OCI-LY3 (cell line): ENCODE results near the gene CTNNBL1.
"Not testable (repeated sequence)": the region's sequence is repeated elsewhere in the genome, so short reads cannot be mapped to it uniquely, and the experiment has no call there.

Source experiments
- H2AFZ ChIP-seq: fragments of 200-600, 300-600 bp; shearing (Covaris generic); 2 replicates; pipeline ENCODE4 v1.6.0; 2014; ENCODE audit warnings: antibody characterized with exemption, low read depth, low read length
- H3K27ac ChIP-seq: fragments of 200-600, 300-600 bp; sonication (generic); 2 replicates; pipeline ENCODE4 v1.5.1; 2014; ENCODE audit warnings: mild to moderate bottlenecking, low read length, moderate library complexity, mixed read lengths
- H3K27me3 ChIP-seq: fragments of 200-600, 300-600 bp; sonication (generic); 2 replicates; pipeline ENCODE4 v1.6.1; 2014; ENCODE audit warnings: low read depth, low read length, mixed read lengths
- H3K36me3 ChIP-seq: fragments of 200-600, 300-600 bp; sonication (generic); replicated peaks from 2 replicates; pipeline ENCODE3; 2014; ENCODE audit warnings: low read depth, low read length, mixed read lengths
- H3K4me1 ChIP-seq: fragments of 300-600, 200-600 bp; sonication (generic); 2 replicates; pipeline ENCODE4 v1.6.1; 2014; ENCODE audit warnings: low read length, mixed read lengths
- H3K4me2 ChIP-seq: fragments of 200-600, 300-600 bp; sonication (generic); 2 replicates; pipeline ENCODE4 v1.6.1; 2014; ENCODE audit warnings: low read length, mixed read lengths
- H3K4me3 ChIP-seq: fragments of 300-600, 200-600 bp; sonication (generic); 2 replicates; pipeline ENCODE4 v1.5.1; 2014; ENCODE audit warnings: antibody characterized with exemption, mild to moderate bottlenecking, low read length, moderate library complexity
- H3K79me2 ChIP-seq: fragments of 300-600, 200-600 bp; shearing (Covaris generic); 2 replicates; pipeline ENCODE4 v1.6.1; 2014; ENCODE audit warnings: mild to moderate bottlenecking, low read length, mixed read lengths
- H3K9ac ChIP-seq: fragments of 300-600, 200-600 bp; shearing (Covaris generic); 2 replicates; pipeline ENCODE4 v1.6.0; 2014; ENCODE audit warnings: mild to moderate bottlenecking, low read length, moderate library complexity
- H3K9me3 ChIP-seq: fragments of 200-600, 300-600 bp; shearing (Covaris generic); 2 replicates; pipeline ENCODE4 v1.6.1; 2014; ENCODE audit warnings: low read length, mixed read lengths; ENCODE audit not compliant: insufficient read depth
- H4K20me1 ChIP-seq: fragments of 200-600, 300-600 bp; sonication (generic); 2 replicates; pipeline ENCODE4 v1.6.1; 2016; ENCODE audit warnings: low read length, mixed read lengths; ENCODE audit not compliant: insufficient read depth
- EZH2phosphoT487 ChIP-seq: fragments of 200-600 bp; shearing (Covaris generic); IDR thresholded peaks from 2 replicates; pipeline ENCODE4 v1.6.1; 2018; ENCODE audit warnings: antibody characterized with exemption, mixed run types, low read depth
- TF ChIP-seq, protein P1 (sequence below): fragments of 200-600, 300-600 bp; sonication (generic); IDR thresholded peaks from 2 replicates; pipeline ENCODE4 v1.5.1; 2014; ENCODE audit warnings: antibody characterized with exemption, low read length, low read depth

Gene CTNNBL1

GRCh38 chr20:37656945-37657344 is 36.9 kb upstream of the CTNNBL1 start:
- Histone ChIP-seq H3K27ac (no peak overlapping the region), H3K4me3 (no peak overlapping the region), H3K36me3 (no peaks in the 10 kb centered on the region), H4K20me1 (0 out of 2 replicates have a peak, but pooled peaks cover 5% of the 10 kb centered on the region), H3K4me2 (no peak overlapping the region), H3K4me1 (no peaks in the 10 kb centered on the region), H3K9me3 (no peaks in the 10 kb centered on the region), H3K79me2 (no peaks in the 10 kb centered on the region), H3K27me3 (peaks cover 30% of the 10 kb centered on the region; the same call in 1 of the 2 replicates), H3K9ac (no peak overlapping the region), H2AFZ (no peak overlapping the region)
- no peak for TF ChIP-seq EZH2phosphoT487
- TF ChIP-seq, protein P1, sequence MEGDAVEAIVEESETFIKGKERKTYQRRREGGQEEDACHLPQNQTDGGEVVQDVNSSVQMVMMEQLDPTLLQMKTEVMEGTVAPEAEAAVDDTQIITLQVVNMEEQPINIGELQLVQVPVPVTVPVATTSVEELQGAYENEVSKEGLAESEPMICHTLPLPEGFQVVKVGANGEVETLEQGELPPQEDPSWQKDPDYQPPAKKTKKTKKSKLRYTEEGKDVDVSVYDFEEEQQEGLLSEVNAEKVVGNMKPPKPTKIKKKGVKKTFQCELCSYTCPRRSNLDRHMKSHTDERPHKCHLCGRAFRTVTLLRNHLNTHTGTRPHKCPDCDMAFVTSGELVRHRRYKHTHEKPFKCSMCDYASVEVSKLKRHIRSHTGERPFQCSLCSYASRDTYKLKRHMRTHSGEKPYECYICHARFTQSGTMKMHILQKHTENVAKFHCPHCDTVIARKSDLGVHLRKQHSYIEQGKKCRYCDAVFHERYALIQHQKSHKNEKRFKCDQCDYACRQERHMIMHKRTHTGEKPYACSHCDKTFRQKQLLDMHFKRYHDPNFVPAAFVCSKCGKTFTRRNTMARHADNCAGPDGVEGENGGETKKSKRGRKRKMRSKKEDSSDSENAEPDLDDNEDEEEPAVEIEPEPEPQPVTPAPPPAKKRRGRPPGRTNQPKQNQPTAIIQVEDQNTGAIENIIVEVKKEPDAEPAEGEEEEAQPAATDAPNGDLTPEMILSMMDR, result no peak

DNA sequence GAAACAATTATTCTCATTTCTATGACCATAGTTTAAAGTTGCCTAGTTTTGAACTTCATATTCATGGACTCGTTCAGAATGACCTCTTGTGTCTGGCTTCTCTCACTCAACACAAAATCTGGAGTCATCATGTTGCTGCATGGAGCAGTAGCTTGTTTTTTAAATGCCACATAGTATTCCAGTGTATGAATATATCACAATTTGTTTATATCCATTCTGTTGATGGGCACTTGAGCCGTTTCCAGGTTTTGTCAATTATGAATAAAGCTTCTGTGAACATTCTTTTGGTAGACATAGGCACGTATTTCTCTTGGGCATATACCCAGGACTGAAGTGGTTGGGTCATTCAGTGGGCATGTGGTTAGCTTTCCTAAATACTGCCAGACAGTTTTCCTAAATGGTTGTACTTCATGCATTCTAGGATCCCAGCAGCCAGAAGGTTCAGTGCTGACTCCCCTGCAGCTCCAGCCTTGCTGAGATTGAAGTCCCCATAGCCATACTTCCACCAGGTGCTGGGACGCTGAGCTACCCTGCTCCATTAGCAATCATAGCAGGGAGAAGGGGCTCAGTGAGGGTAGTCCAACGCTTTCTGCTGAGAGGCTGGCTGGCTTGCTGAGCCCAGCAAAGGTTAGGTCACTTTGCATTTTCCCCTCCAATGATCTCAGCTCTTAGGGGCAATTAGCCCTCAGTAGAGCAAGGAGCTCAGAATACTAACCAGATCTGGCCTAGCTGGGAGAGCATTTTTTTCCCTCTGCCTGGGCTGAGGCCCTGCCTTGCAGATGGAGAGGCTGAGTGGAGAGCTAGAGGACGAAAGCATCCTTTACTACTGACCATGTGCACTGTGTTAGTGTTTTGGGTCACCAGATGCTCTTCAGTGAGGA is 35.7 kb upstream of the CTNNBL1 start:
- Histone ChIP-seq H4K20me1 (0 out of 2 replicates have a peak, but pooled peaks cover 5% of the 10 kb centered on the region), H3K27ac (no peak overlapping the region), H3K4me2 (no peak overlapping the region)

GRCh38 chr20:37661519-37661918 is 32.3 kb upstream of the CTNNBL1 start:
- H4K20me1 ChIP-seq, result 0 out of 2 replicates have a peak, but pooled peaks cover 5% of the 10 kb centered on the region
- no peaks in the 10 kb centered on the region for H3K79me2 ChIP-seq
- TF ChIP-seq, protein P1, result no peak
- no peak for TF ChIP-seq EZH2phosphoT487
- H3K4me1 ChIP-seq, result no peaks in the 10 kb centered on the region
- H3K9ac ChIP-seq, result no peak overlapping the region
- no peaks in the 10 kb centered on the region for H3K36me3 ChIP-seq
- H3K9me3 ChIP-seq, result no peaks in the 10 kb centered on the region
- no peak overlapping the region for H3K27ac ChIP-seq
- no peak overlapping the region for H2AFZ ChIP-seq
- no peak overlapping the region for H3K4me2 ChIP-seq
- no peak overlapping the region for H3K4me3 ChIP-seq
- peaks cover 27% of the 10 kb centered on the region; the same call in 1 of the 2 replicates for H3K27me3 ChIP-seq

More for the DNA sequence above, 35.7 kb upstream of the CTNNBL1 start:
- H3K9ac ChIP-seq, result no peak overlapping the region
- no peak overlapping the region for H3K4me3 ChIP-seq
- H3K27me3 ChIP-seq, result peaks cover 31% of the 10 kb centered on the region; the same call in 1 of the 2 replicates
- H2AFZ ChIP-seq, result no peak overlapping the region
- TF ChIP-seq, protein P1, result no peak
- no peak for TF ChIP-seq EZH2phosphoT487
- H3K36me3 ChIP-seq, result no peaks in the 10 kb centered on the region
- H3K4me1 ChIP-seq, result no peaks in the 10 kb centered on the region
- no peaks in the 10 kb centered on the region for H3K9me3 ChIP-seq
- no peaks in the 10 kb centered on the region for H3K79me2 ChIP-seq

- H3K79me2 ChIP-seq, result no peaks in the 10 kb centered on the region
- no peak overlapping the region for H3K4me3 ChIP-seq
- H3K36me3 ChIP-seq, result no peaks in the 10 kb centered on the region
- TF ChIP-seq, protein P1, result no peak
- TF ChIP-seq EZH2phosphoT487, result no peak
- 0 out of 2 replicates have a peak, but pooled peaks cover 5% of the 10 kb centered on the region for H4K20me1 ChIP-seq
- no peak overlapping the region for H3K4me2 ChIP-seq
- H3K4me1 ChIP-seq, result no peaks in the 10 kb centered on the region
- H2AFZ ChIP-seq, result no peak overlapping the region
- H3K27ac ChIP-seq, result no peak overlapping the region
- H3K9me3 ChIP-seq, result no peaks in the 10 kb centered on the region
- no peak overlapping the region for H3K9ac ChIP-seq
- H3K27me3 ChIP-seq, result peaks cover 22% of the 10 kb centered on the region; the same call in 1 of the 2 replicates
Observed at GRCh38 chr20:37662308-37662707, 31.5 kb upstream of the CTNNBL1 start.

- H3K4me1 ChIP-seq, H3K27ac ChIP-seq, H3K9me3 ChIP-seq, H2AFZ ChIP-seq, H3K9ac ChIP-seq, H3K79me2 ChIP-seq, H4K20me1 ChIP-seq, H3K4me3 ChIP-seq, H3K36me3 ChIP-seq, H3K4me2 ChIP-seq: not testable (repeated sequence)
- peaks cover 15% of the 10 kb centered on the region; the same call in 1 of the 2 replicates for H3K27me3 ChIP-seq
Observed at GRCh38 chr20:37664595-37664994, 29.2 kb upstream of the CTNNBL1 start.
